IPS-NIHi7 (cell line): ENCODE data around the gene STEEP1.

Source experiments
- DNase-seq: peaks from one replicate; pipeline ENCODE4 v3.0.0; 2012; ENCODE audit warnings: mixed read lengths; ENCODE audit errors: extremely low spot score

Gene STEEP1

DNA sequence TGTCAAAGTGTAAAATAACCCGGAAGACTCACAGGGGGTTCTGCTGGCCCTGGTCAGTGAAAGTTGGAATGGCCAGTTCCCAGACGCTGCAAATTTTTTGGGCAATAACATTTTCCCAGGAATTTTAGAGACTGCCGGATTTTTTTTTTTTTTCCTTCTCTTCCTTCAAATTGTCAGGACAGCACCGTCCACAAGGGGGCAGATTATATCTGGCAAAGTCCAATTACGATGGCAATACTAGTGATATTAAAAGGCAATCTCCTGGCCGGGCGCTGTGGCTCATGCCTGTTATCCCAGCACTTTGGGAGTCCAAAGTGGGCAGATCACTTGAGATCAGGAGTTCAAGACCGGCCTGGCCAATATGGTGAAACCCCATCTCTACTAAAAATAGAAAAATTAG is 76.5 kb downstream of the STEEP1 start:
- DNase-seq = no peak
